ENCODE results near the gene LSM11.

Gene LSM11

DNA sequence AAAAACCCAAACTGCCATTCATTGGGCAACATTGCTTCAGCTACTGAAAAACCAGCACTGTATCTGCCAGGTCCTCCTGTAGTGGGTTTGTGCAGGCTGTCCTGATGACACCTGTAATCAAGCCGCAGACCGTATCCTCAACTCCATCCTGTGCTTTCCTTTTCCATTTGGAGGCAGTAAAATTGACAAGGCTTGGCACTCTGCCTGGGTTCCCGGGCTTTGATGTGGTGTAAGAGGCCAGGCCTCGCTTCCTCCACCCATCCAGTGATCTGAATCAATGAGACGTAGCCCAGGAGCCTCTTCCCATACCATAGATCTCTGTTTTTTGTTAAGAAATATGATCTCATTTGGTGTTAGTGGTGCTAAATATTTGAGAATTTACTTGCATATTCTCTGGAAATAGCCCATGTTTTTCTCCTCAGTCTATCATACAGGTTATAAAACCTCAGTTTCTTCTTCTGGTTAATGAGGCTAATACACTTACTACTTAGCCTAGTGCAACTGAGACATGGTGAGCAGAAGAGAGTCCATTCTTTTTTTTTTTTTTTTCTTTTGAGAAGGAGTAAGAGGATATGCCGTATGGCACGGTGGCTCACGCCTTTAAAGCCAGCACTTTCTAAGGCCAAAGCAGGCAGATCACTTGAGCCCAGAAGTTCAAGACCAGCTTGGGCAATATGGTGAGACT is 34.8 kb downstream of the LSM11 start:
- DNase-seq = no peak

GRCh38 chr5:157779221-157779620 is 35.7 kb downstream of the LSM11 start:
- no peak for DNase-seq

DNA sequence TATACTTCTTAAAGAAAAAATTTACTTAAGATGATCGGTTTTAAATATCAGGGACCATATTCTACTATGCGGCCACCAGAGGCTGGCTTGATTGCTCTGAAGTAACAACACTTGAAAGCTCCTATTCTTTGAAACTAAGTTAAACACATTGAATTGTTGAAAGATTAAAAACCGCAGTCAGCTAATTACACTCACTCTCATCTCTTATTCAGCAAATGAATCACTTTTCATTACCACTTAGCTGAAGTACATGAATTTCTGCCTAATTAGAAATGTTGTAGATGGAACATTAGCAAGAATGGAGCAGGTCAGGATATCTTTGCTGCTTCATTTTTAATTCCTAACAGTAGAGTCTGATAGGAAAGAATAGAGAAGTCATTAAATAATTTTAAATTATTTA is 42.3 kb downstream of the LSM11 start:
- no peak for DNase-seq

DNA sequence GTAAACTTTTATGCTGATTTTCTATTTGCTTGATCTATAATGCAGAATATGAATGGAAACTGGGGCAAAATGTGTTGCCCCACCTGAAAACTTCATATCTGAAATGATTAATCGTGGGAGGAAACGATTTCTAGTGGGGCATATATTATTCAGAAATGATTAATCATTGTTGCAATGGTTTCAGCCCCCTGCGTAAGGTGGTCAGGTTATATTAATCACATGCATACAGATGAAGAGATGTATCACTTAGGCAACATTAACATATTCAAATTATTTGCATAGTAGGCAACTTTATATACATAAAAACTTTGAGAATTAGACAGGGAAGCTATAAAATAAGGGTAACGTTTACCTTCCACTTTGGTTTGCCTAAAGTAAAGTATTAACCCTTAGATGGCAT is 49.8 kb downstream of the LSM11 start:
- DNase-seq = no peak

GRCh38 chr5:157799578-157799977 is 56.1 kb downstream of the LSM11 start:
- DNase-seq = no peak

- no peak for DNase-seq
Measured at GRCh38 chr5:157800137-157800536, 56.6 kb downstream of the LSM11 start.

DNA sequence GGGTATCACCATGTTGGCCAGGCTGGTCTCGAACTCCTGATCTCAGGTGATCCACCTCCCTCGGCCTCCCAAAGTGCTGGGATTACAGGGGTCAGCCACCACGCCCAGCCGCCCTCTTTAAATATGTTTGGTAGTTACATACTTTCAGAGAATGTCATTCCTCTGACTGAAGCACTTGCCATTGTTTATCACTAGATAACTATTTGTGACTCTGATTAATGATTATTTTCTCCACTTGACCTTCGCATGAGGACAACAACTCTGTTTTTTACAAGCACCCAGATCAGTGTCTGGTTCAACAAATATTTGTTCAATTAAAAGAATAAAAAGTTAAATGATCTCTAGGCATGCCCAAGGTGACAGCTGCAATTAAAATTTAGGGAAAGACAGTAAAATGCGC is 59.2 kb downstream of the LSM11 start:
- no peak for DNase-seq

DNA sequence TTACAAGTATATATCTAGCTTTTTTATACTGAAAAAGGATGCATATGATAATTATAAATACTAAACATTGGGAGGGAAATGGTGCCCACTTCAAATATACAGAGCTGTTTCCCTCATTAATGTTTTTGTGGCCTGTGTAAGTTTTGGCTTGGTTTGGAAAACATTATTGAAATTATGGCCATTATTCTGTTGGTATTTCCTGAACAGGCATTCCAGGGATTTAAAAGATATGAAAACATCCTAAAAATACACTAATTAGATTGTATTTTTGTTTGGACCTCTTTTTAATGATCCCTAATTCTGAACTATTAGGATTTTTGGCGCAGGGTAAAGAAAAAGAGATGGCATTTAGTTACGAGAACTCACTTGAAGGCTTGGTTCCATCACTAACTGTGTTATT is 64.5 kb downstream of the LSM11 start:
- DNase-seq = no peak
